Activated T-cell treated with anti-CD3 and anti-CD28 coated beads, Interleukin-2, amount 50 U/mL, for 48 hours (primary cell): Measurements from ENCODE around the gene ATP2A1.
"Not testable (repeated sequence)": the region's sequence is repeated elsewhere in the genome, so short reads cannot be mapped to it uniquely, and the experiment has no call there.

Experiments used
- DNase-seq, 2 experiments: peaks; one replicate each; pipeline ENCODE4 v3.0.0-alpha.2; 2020

Gene ATP2A1

GRCh38 chr16:28938721-28939120, 60.4 kb downstream of the ATP2A1 start:
- no peak for DNase-seq

GRCh38 chr16:28939825-28940224, 61.5 kb downstream of the ATP2A1 start:
- DNase-seq, result not testable (repeated sequence)

DNA sequence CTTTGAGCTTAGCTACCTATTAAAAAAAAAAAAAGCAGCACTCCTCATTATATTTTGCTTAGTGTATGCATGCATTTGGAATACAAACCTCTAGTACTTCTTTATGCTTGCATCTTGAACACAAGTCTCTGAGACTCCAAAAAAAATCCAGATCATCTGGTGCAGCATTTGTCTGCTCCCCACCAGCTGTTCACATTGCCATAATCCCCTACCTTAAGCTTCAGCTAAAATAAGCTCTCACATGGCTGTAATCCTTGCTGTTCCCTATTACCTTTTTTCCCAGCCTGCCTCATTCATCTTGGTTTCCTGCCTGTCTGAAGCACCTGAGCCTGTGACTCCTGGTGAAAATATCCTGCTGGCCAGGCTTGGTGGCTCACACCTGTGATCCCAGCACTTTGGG, 65.0 kb downstream of the ATP2A1 start:
- no peak for DNase-seq

GRCh38 chr16:28946681-28947080, 68.4 kb downstream of the ATP2A1 start:
- DNase-seq, result no peak

- DNase-seq, result peak; percentile 100
Observed at GRCh38 chr16:28950648-28951409, 72.5 kb downstream of the ATP2A1 start, which contains the start of gene NFATC2IP. TSS of gene NFATC2IP (plus strand) at chr16:28950937. CDS start at chr16:28951012, 75 bp downstream.

- no peak for DNase-seq
Observed at GRCh38 chr16:28951410-28951943, 73.2 kb downstream of the ATP2A1 start.
